Stimulated activated CD4-positive, alpha-beta T cell treated with anti-CD3 and anti-CD28 coated beads, Interleukin-2, amount 100 ng/mL, for 4 hours (primary cell): Measurements from ENCODE around the gene BRAF.
"Not testable (repeated sequence)": the region's sequence is repeated elsewhere in the genome, so short reads cannot be mapped to it uniquely, and the experiment has no call there.

ENCODE experiments used
- DNase-seq: peaks from one replicate; pipeline ENCODE4 v3.0.0-alpha.2; 2020; ENCODE audit warnings: low read depth

The BRAF gene

GRCh38 chr7:140769852-140770251, 154.9 kb downstream of the BRAF start:
- no peak for DNase-seq

- DNase-seq, result no peak
Observed at GRCh38 chr7:140767418-140767817, 157.3 kb downstream of the BRAF start.

DNA sequence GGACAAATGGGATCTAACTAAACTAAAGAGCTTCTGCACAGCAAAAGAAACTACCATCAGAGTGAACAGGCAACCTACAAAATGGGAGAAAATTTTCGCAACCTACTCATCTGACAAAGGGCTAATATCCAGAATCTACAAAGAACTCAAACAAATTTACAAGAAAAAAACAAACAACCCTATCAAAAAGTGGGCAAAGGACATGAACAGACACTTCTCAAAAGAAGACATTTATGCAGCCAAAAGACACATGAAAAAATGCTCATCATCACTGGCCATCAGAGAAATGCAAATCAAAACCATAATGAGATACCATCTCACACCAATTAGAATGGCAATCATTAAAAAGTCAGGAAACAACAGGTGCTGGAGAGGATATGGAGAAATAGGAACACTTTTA, 159.3 kb downstream of the BRAF start:
- DNase-seq, result not testable (repeated sequence)

DNA sequence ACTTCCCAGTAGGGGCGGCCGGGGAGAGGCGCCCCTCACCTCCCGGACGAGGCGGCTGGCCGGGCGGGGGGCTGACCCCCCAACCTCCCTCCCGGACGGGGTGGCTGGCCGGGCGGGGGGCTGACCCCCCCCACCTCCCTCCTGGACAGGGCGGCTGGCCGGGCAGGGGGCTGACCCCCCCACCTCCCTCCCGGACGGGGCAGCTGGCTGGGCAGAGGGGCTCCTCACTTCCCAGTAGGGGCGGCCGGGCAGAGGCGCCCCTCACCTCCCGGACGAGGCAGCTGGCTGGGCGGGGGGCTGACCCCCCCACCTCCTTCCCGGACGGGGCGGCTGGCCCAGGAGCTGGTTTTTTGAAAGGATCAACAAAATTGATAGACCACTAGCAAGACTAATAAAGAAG, 161.6 kb downstream of the BRAF start:
- not testable (repeated sequence) for DNase-seq

DNA sequence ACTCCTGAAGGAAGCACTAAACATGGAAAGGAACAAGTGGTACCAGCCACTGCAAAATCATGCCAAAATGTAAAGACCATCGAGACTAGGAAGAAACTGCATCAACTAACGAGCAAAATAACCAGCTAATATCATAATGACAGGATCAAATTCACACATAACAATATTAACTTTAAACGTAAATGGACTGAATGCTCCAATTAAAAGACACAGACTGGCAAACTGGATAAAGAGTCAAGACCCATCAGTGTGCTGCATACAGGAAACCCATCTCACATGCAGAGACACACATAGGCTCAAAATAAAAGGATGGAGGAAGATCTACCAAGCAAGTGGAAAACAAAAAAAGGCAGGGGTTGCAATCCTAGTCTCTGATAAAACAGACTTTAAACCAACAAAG, 163.4 kb downstream of the BRAF start:
- not testable (repeated sequence) for DNase-seq

DNA sequence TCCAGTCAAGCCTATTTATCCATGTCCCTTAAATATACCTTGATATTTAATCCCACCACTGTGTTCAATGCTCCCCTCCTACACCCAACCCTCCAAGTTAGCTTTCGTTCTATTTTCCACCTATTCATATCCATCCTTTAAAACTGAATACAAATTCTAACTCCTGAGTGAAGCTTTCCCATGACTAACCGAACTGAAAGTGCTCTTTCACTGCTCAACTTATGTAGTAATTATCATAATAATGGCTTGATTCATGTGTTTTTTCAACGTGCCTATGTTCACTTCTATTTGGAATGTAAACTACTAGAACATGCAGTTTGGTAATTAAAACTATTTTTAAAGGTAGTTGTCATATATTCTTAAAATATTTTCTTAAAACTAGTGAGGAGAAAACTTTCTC, 170.2 kb downstream of the BRAF start:
- no peak for DNase-seq

- DNase-seq, result no peak
Observed at GRCh38 chr7:140752533-140752932, 172.2 kb downstream of the BRAF start.

DNA sequence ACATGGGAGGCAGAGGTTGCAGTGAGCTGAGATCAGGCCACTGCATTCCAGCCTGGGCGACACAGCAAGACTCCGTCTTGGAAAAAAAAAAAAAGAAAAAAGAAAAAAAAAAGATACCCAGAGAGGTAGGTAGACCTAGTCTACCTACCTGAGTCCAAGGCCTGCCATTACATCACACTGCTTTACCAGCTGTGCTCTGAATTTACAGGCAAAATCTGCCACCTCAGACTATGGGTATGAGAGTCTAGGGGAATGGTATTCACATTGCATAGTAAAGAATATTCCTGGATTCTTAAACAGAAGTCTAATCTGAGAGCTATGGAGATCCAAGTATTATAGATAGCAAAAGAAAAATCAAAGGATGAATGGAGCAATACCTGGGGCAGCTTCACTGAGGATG, 178.0 kb downstream of the BRAF start:
- DNase-seq, result no peak

DNA sequence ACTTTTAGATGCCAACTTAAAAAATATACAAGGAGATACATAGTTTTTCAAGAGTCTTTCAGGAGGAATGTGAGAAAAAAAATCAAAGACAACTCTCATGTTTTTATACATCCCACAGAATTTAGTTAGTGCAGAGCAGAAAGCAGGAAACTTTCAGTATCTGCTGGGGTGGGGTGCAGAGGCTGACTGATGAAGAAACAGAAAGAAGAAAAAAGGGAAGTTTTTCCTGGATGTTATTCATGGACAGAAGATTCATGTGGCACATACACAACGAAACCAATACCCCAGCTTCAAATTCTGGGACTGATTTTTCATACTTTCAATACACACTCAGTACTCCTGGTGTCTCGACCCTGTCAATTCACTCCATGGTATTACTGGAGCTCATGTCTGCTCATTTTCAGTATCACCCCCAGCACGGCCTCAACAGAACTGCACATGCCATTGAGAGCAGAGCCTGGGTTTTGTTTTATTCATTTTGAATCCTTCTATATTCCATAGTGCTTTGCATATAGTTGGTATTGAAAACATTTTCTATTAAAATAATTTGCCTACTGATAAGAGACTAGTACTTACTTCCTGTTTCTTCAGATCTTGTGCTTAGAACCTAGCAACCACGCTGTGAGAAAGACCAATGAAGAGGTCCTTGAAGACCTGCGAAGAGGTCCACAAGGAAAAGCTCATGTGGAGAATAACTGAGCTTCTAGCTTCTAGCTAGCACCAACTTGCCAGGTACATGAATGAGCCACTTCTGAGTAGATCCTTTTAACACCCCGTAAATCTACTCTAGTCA, 179.3 kb downstream of the BRAF start:
- DNase-seq, result no peak

DNA sequence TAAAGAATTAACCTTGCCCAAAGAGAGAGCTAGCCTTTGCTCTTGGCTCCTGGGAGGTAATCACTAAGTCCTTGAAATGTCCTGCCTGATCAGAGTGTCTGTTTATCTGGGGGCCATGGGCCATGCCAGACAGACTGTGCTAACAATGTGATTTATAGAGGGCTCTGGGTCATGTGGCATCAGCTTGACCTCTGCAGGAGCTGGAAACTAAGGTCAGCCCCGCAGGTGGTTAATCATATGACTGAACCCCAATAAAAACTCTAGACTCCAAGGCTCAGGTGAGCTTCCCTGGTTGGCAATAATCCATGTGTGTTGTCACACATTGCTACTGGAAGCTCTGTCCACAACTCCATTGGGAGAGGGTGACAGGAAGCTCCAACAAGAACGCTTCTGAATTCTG, 180.7 kb downstream of the BRAF start:
- DNase-seq, result no peak

- not testable (repeated sequence) for DNase-seq
Observed at GRCh38 chr7:140743255-140743654, 181.5 kb downstream of the BRAF start.

GRCh38 chr7:140738280-140738679, 186.4 kb downstream of the BRAF start:
- DNase-seq, result no peak

- no peak for DNase-seq
Observed at GRCh38 chr7:140734729-140735128, 190.0 kb downstream of the BRAF start.

- no peak for DNase-seq
Observed at GRCh38 chr7:140734096-140734495, 190.6 kb downstream of the BRAF start.

DNA sequence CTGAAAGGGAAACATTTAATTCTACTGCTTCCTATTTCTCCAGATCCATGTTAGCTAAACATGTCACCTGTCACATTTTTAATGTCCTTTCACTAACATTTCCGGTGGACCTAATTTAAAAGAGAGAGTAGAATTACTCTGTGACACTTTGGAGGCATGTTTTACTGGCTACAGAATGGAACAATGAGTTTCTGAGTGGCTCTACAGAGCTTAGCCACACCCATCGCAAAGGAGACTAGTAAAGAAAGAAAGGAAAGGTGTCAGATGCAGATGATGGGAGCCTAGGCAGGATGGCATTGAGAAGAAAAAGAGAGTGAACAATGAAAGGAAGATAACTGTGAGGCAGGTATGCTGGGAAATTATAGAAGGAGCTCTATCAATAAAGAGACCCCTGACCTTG, 192.3 kb downstream of the BRAF start:
- no peak for DNase-seq

GRCh38 chr7:140726281-140726680, 198.4 kb downstream of the BRAF start:
- no peak for DNase-seq

- no peak for DNase-seq
Observed at GRCh38 chr7:140724706-140725105, 200.0 kb downstream of the BRAF start.

GRCh38 chr7:140723574-140723973, 201.2 kb downstream of the BRAF start:
- DNase-seq, result no peak

DNA sequence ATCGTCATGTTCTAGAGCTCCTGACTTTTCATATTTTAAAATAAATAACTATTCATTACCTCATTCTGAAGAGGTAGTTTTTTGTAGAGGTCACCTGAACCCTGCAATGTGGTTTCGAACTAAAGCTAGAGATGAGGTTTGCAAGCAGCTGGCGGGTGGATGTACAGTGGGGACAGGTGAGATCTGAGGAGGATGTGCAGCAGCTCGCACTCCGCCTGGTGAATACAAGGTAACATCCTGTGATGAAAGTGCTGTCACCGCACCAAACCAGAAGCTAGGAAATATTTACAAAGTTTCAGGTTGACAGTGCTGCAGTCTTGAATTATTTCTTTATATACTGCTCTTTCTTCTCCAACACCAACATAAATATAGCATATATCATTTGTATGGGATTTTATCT, 201.7 kb downstream of the BRAF start:
- DNase-seq, result peak; percentile 16

DNA sequence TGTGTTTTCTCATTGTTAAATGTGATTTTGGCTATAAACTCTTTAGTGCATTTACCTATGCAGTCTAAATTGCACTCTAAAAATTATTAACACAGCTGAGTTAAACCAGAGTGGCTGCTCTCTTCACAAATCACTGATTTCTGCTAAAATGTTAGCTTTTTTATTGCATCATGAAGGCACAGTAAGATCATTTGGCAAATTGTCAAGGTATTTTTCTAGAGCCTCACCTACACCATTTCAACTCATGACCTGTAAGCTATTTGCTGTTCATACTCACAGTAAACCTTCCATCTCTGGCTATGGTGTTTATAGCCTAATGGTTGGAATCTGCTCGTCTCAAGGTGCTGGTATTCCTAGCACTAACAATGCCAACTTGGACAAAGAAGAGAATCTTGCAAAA, 202.5 kb downstream of the BRAF start:
- no peak for DNase-seq

- no peak for DNase-seq
Observed at GRCh38 chr7:140719721-140720120, 205.0 kb downstream of the BRAF start.

GRCh38 chr7:140714331-140715040, 210.2 kb downstream of the BRAF start:
- DNase-seq, result no peak

DNA sequence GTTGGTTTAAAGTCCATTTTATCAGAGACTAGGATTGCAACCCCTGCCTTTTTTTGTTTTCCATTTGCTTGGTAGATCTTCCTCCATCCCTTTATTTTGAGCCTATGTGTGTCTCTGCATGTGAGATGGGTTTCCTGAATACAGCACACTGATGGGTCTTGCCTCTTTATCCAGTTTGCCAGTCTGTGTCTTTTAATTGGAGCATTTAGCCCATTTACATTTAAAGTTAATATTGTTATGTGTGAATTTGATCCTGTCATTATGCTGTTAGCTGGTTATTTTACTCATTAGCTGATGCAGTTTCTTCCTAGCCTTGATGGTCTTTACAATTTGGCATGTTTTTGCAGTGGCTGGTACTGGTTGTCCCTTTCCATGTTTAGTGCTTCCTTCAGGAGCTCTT, 212.3 kb downstream of the BRAF start:
- not testable (repeated sequence) for DNase-seq

DNA sequence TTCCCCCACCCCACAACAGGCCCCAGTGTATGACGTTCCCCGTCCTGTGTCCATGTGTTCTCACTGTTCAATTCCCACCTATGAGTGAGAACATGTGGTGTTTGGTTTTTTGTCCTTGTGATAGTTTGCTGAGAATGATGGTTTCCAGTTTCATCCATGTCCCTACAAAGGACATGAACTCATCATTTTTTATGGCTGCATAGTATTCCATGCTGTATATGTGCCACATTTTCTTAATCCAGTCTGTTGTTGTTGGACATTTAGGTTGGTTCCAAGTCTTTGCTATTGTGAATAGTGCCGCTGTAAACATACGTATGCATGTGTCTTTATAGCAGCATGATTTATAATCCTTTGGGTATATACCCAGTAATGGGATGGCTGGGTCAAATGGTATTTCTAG, 216.0 kb downstream of the BRAF start:
- not testable (repeated sequence) for DNase-seq
